Breast epithelium (tissue), 4 donors: ENCODE results near the gene PLCH1. TPM values are rescaled to one million over a fixed set of nuclear protein-coding genes. Genes with fewer than 3 reads are reported as not detected.

Source experiments
- DNase-seq, 2 donors: peaks; one replicate each; pipeline ENCODE4 v3.0.0-alpha.2; 2019; ENCODE audit warnings: low spot score in 2 of 2
- H3K27ac ChIP-seq, 2 donors: fragments of 200-600 bp; sonication (generic) in 1 of 2; one replicate each; pipeline ENCODE4 v1.5.1; 2016 to 2019; ENCODE audit warnings: mild to moderate bottlenecking in 1 of 2
- H3K27me3 ChIP-seq, 2 donors: fragments of 200-600 bp; sonication (generic) in 1 of 2; one replicate each; pipeline versions ENCODE4 v1.5.1 to v1.6.0; 2017 to 2019; ENCODE audit warnings: control low read depth in 1 of 2, mild to moderate bottlenecking in 1 of 2
- H3K36me3 ChIP-seq: fragments of 200-600 bp; one replicate; pipeline ENCODE4 v1.5.1; 2019
- H3K4me1 ChIP-seq, 2 donors: fragments of 200-600 bp; sonication (generic); one replicate each; pipeline ENCODE4 v1.5.1; 2016 to 2019; ENCODE audit warnings: control low read depth in 1 of 2
- H3K4me3 ChIP-seq, 3 donors: fragments of 200-600 bp; sonication (generic); 1 replicate in 2 of 3; 2 replicates in 1 of 3; pipeline ENCODE4 v1.5.1; 2016 to 2019; ENCODE audit warnings: mild to moderate bottlenecking in 3 of 3, moderate library complexity in 2 of 3
- H3K9me3 ChIP-seq, 2 donors: fragments of 200-600 bp; sonication (generic) in 1 of 2; one replicate each; pipeline ENCODE4 v1.5.1; 2016 to 2019; ENCODE audit warnings: control low read depth in 1 of 2
- CTCF ChIP-seq, 3 donors: fragments of 450-650 bp; IDR thresholded peaks; one replicate each; pipeline ENCODE4 v1.5.1; 2016 to 2017; ENCODE audit warnings: antibody characterized with exemption in 3 of 3, mild to moderate bottlenecking in 3 of 3, moderate library complexity in 3 of 3
- POLR2A ChIP-seq: fragments of 450-650 bp; IDR thresholded peaks from one replicate; pipeline ENCODE4 v1.6.1; 2016; ENCODE audit warnings: antibody characterized with exemption, mild to moderate bottlenecking, moderate library complexity
- POLR2AphosphoS5 ChIP-seq, 3 donors: sonication (generic); formaldehyde crosslinking; IDR thresholded peaks; one replicate each; pipeline ENCODE4 v1.6.1; 2017; ENCODE audit warnings: antibody characterized with exemption in 3 of 3
- intact Hi-C: fragments of 100-400 bp; cut with DNase I; formaldehyde crosslinking; loops from one replicate; pipeline ENCODE4 v1.15.1; 2023; ENCODE audit warnings: low total_unique reads
- total RNA-seq, 3 donors: library from RNA; depleted of rRNA; stranded (reverse); fragments of >200 nt; gene quantifications; one replicate each; pipeline ENCODE4 v1.1.0, GENCODE V29; 2016

Gene PLCH1
- total RNA-seq, 3 donors from 2014 or later = 2.0 to 3.4 TPM; not detected in 1

- Histone ChIP-seq H3K4me3 (no peak overlapping the region), H3K36me3 (no peaks in the 10 kb centered on the region), H3K9me3 (no peaks in the 10 kb centered on the region), H3K4me1 (no peaks in the 10 kb centered on the region), H3K27me3 (no peaks in the 10 kb centered on the region), H3K27ac (no peak overlapping the region)
- DNase-seq = no peak
- intact Hi-C loops = no loop called here
- no peak for TF ChIP-seq CTCF (IDR thresholded peaks at IDR 0.05)
- no peak for TF ChIP-seq POLR2AphosphoS5 (IDR thresholded peaks at IDR 0.05)
- no peak for TF ChIP-seq POLR2A
These were observed 188.3 kb downstream of the PLCH1 start for GRCh38 chr3:155556531-155556930.

GRCh38 chr3:155555479-155556060, 189.3 kb downstream of the PLCH1 start:
- DNase-seq = no peak
- Histone ChIP-seq H3K4me1 (no peaks in the 10 kb centered on the region), H3K4me3 (no peak overlapping the region), H3K27ac (no peak overlapping the region), H3K27me3 (no peaks in the 10 kb centered on the region), H3K9me3 (no peaks in the 10 kb centered on the region), H3K36me3 (no peaks in the 10 kb centered on the region)
- TF ChIP-seq POLR2AphosphoS5 (IDR thresholded peaks at IDR 0.05) (no peak), CTCF (IDR thresholded peaks at IDR 0.05) (no peak), POLR2A (no peak)
- intact Hi-C loops = no loop called here

DNA sequence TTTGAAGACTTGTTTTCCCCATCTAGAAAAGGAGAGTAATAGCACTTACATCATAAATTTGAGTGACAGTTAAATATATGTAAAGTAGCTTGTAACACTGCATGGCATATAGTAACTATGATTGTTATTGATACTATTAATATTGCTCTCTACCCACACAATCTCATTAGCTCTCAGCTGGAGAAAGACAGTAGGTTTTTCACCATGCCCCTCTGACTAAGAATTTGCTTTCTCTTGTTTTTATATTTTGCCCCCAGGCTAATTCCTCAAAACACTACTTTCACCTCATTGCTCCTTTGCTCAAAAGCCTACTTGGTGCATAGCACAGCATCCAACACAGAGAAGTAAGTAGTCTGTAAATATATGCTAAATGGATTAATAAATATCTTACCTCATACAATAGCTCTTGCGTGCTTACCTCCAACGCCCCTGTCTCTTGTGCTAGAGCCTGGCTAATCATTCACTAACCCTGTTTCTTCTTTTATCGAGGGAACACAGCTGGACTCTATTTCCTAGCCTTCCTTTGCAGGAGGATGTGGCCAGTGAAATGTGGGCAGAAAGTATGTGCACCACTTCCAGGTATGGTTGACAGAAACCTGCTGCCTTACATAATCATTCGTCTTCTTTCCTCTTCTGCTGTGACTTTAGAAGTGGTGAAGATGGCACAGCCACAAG, 190.0 kb downstream of the PLCH1 start:
- Histone ChIP-seq H3K4me3 (no peak overlapping the region), H3K36me3 (no peaks in the 10 kb centered on the region), H3K9me3 (no peaks in the 10 kb centered on the region), H3K27me3 (no peaks in the 10 kb centered on the region), H3K27ac (no peak overlapping the region), H3K4me1 (no peaks in the 10 kb centered on the region)
- intact Hi-C loops = no loop called here
- no peak for DNase-seq
- TF ChIP-seq POLR2AphosphoS5 (IDR thresholded peaks at IDR 0.05) (no peak), POLR2A (no peak), CTCF (IDR thresholded peaks at IDR 0.05) (no peak)

DNA sequence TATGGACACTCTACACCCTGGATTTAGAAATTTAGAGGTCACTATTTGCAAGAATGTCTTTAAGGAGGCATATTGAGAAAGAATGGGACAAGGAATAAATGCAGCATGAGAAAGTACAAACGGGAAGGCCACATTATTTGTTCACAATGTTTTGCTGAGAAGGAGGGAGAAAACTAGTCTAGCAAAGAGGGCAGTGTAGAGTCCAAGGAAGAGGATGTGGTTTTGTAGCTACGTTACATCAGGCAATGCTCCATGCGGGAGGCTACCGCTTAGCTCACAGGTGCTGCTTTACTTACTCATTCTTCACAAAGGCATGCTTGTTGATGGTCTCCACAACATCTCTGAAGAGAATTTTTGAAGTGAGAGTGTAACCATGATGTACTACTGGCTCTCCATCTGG, 191.1 kb downstream of the PLCH1 start:
- Histone ChIP-seq H3K27ac (no peak overlapping the region), H3K36me3 (no peaks in the 10 kb centered on the region), H3K4me3 (no peak overlapping the region), H3K9me3 (no peaks in the 10 kb centered on the region), H3K27me3 (no peaks in the 10 kb centered on the region), H3K4me1 (no peaks in the 10 kb centered on the region)
- no peak for DNase-seq
- intact Hi-C loops = no loop called here
- TF ChIP-seq CTCF (IDR thresholded peaks at IDR 0.05) = no peak
- no peak for TF ChIP-seq POLR2A

GRCh38 chr3:155553326-155553725, 191.5 kb downstream of the PLCH1 start:
- Histone ChIP-seq H3K4me3 (no peak overlapping the region), H3K36me3 (no peaks in the 10 kb centered on the region), H3K27me3 (no peaks in the 10 kb centered on the region), H3K9me3 (no peaks in the 10 kb centered on the region), H3K27ac (no peak overlapping the region), H3K4me1 (no peaks in the 10 kb centered on the region)
- DNase-seq = no peak
- intact Hi-C loops = no loop called here
- TF ChIP-seq POLR2AphosphoS5 (IDR thresholded peaks at IDR 0.05) (no peak), POLR2A (no peak), CTCF (IDR thresholded peaks at IDR 0.05) (no peak)
